Nephron (organoid): ENCODE results near the gene ARHGEF10L.

Source experiments
- H3K27ac Mint-ChIP-seq, 3 experiments: 2 replicates each; pipeline ENCODE4 v1.8.0; 2020; ENCODE audit warnings: mixed read lengths in 3 of 3, mild to moderate bottlenecking in 2 of 3, moderate library complexity in 1 of 3
- H3K27me3 Mint-ChIP-seq: 2 replicates; pipeline ENCODE4 v1.8.0; 2021; ENCODE audit warnings: low read depth, mild to moderate bottlenecking, moderate library complexity, mixed read lengths
- H3K36me3 Mint-ChIP-seq: 2 replicates; pipeline ENCODE4 v1.8.0; 2020; ENCODE audit warnings: low read depth, mixed read lengths
- H3K4me1 Mint-ChIP-seq: 2 replicates; pipeline ENCODE4 v1.8.0; 2020; ENCODE audit warnings: mixed read lengths
- H3K4me3 Mint-ChIP-seq, 3 experiments: 2 replicates each; pipeline ENCODE4 v1.8.0; 2020; ENCODE audit warnings: mild to moderate bottlenecking in 3 of 3, mixed read lengths in 3 of 3, moderate library complexity in 2 of 3
- H3K9me3 Mint-ChIP-seq: 2 replicates; pipeline ENCODE4 v1.8.0; 2020; ENCODE audit warnings: mixed read lengths
- CTCF ChIP-seq, 3 experiments: fragments of 200-600 bp; sonication (generic); IDR thresholded peaks; one replicate each; pipeline ENCODE4 v1.5.0; 2021; ENCODE audit warnings: antibody characterized with exemption in 3 of 3; ENCODE audit not compliant: unreplicated experiment in 3 of 3

Gene ARHGEF10L

GRCh38 chr1:17679856-17680255 lies 140.4 kb downstream of the ARHGEF10L start:
- Mint-ChIP-seq H3K9me3 (no peaks in the 10 kb centered on the region), H3K27me3 (peaks cover 15% of the 10 kb centered on the region)

GRCh38 chr1:17680308-17680707 lies 140.8 kb downstream of the ARHGEF10L start:
- Mint-ChIP-seq H3K4me1 (peaks cover 9% of the 10 kb centered on the region), H3K4me3 (no peak overlapping the region)
- no peak for TF ChIP-seq CTCF (IDR thresholded peaks at IDR 0.05; ENCODE audit: unreplicated experiment in 3 of 3)

More at GRCh38 chr1:17679856-17680255, 140.4 kb downstream of the ARHGEF10L start:
- no peak overlapping the region for H3K4me3 Mint-ChIP-seq
- H3K27ac Mint-ChIP-seq = peak overlapping the region in 1 of 3 experiments; percentile 9
- no peak for TF ChIP-seq CTCF (IDR thresholded peaks at IDR 0.05; ENCODE audit: unreplicated experiment in 3 of 3)
- peaks cover 5% of the 10 kb centered on the region for H3K4me1 Mint-ChIP-seq
- H3K36me3 Mint-ChIP-seq = peaks cover 14% of the 10 kb centered on the region

GRCh38 chr1:17682400-17682799 lies 142.9 kb downstream of the ARHGEF10L start:
- Mint-ChIP-seq H3K27ac (peak overlapping the region; percentile 55 to 91 (median 56)), H3K4me3 (peak overlapping the region in 1 of 3 experiments; percentile 26), H3K36me3 (peaks cover 26% of the 10 kb centered on the region), H3K27me3 (peaks cover 23% of the 10 kb centered on the region), H3K4me1 (peaks cover 25% of the 10 kb centered on the region), H3K9me3 (no peaks in the 10 kb centered on the region)
- no peak for TF ChIP-seq CTCF (IDR thresholded peaks at IDR 0.05; ENCODE audit: unreplicated experiment in 3 of 3)

More at GRCh38 chr1:17680308-17680707, 140.8 kb downstream of the ARHGEF10L start:
- H3K27me3 Mint-ChIP-seq = peaks cover 15% of the 10 kb centered on the region
- no peaks in the 10 kb centered on the region for H3K9me3 Mint-ChIP-seq
- peaks cover 11% of the 10 kb centered on the region for H3K36me3 Mint-ChIP-seq
- peak overlapping the region in 1 of 3 experiments; percentile 9 for H3K27ac Mint-ChIP-seq

- H3K4me3 Mint-ChIP-seq = no peak overlapping the region
- no peaks in the 10 kb centered on the region for H3K9me3 Mint-ChIP-seq
- peaks cover 26% of the 10 kb centered on the region for H3K4me1 Mint-ChIP-seq
- peaks cover 27% of the 10 kb centered on the region for H3K27me3 Mint-ChIP-seq
- H3K27ac Mint-ChIP-seq = peak overlapping the region in 2 of 3 experiments; percentile 46 to 92
- peaks cover 28% of the 10 kb centered on the region for H3K36me3 Mint-ChIP-seq
- no peak for TF ChIP-seq CTCF (IDR thresholded peaks at IDR 0.05; ENCODE audit: unreplicated experiment in 3 of 3)
Measured at GRCh38 chr1:17683598-17683997, 144.1 kb downstream of the ARHGEF10L start.

DNA sequence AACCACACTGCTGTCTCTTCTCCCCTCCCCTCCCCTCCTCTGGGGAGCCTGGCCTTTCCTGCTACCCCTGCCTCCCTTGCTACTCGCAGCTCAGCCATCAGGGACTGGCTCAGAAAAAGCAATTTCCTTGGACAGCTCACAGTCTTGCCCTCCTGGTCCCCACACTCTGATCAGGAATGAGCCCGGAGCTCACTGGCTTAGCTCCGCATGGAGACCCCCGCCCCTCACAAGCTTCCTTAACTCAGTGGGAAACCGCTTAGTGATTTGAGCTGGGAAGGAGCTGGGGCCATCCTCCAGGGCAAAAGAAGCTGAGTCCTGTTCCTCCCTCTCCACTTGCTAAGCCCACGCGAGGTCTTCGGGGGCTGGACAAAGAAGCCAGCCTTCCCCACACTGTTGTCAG lies 145.3 kb downstream of the ARHGEF10L start:
- Mint-ChIP-seq H3K27ac (peak overlapping the region in 1 of 3 experiments; percentile 18), H3K4me1 (peaks cover 31% of the 10 kb centered on the region), H3K4me3 (no peak overlapping the region), H3K9me3 (no peaks in the 10 kb centered on the region), H3K36me3 (peaks cover 32% of the 10 kb centered on the region), H3K27me3 (peaks cover 22% of the 10 kb centered on the region)
- TF ChIP-seq CTCF (IDR thresholded peaks at IDR 0.05; ENCODE audit: unreplicated experiment in 3 of 3) = no peak

DNA sequence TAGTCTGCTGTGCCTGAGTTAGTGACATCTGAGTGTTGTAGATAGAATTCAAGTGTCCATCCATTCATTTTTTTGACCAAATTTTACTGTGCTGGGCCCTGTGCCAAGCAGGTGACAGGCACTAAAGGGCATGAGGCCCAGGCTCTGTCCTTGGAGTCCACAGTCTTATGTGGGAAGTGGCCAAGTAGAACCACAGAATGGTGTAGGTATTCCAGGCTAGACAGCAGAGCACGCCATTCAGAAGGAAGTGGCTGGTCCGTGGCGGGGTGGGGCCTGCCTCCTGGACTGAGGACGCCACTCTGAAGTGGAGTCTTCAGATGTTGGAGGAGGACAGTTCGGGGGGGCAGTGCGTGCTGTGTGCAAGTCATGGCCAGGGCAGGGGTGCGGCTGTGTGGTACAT lies 146.8 kb downstream of the ARHGEF10L start:
- peak overlapping the region; percentile 3 to 54 (median 21) for H3K27ac Mint-ChIP-seq
- H3K27me3 Mint-ChIP-seq = peaks cover 22% of the 10 kb centered on the region
- no peaks in the 10 kb centered on the region for H3K9me3 Mint-ChIP-seq
- no peak for TF ChIP-seq CTCF (IDR thresholded peaks at IDR 0.05; ENCODE audit: unreplicated experiment in 3 of 3)
- H3K4me1 Mint-ChIP-seq = peaks cover 44% of the 10 kb centered on the region
- no peak overlapping the region for H3K4me3 Mint-ChIP-seq
- peaks cover 30% of the 10 kb centered on the region for H3K36me3 Mint-ChIP-seq
